Activated gamma-delta T cell (primary cell): ENCODE measurements around the gene PTPRE.

Experiments used
- DNase-seq: peaks from one replicate; lab custom pipeline; 2025; lab: John Stamatoyannopoulos, UW

Gene PTPRE

DNA sequence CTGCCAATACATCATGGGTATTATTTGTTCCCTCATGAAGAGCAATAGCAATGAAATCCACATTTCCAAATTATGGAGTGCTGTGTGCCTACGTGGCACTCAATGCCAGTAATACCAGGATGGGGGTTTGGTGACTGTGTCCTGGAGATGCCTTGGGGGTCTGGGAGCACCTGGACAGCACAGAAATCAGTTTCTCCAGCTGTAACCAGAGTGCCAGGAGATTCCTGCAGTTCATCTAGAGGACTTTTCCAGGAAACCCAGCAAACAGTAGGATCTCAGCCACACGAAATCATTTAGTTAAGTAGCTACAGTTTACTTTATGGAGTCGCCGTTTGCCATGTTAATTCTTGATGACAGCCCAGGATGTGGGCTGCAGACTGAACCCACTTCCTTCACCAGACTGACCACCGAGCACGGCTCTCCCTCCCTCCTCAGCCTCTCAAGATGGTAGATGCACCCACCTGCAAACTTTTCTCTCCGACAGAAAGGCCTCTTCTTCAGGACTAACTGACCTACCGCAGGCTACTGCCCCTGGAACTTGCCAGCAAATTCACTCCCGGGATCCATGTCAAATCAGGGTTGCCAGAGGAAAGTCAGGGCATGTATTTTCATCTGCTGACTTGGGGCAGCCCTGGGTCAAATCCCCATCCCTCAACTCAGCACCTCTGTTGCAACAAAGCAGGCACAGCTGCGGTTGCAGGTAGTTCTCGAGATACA lies 189.0 kb downstream of the PTPRE start:
- DNase-seq: no peak

DNA sequence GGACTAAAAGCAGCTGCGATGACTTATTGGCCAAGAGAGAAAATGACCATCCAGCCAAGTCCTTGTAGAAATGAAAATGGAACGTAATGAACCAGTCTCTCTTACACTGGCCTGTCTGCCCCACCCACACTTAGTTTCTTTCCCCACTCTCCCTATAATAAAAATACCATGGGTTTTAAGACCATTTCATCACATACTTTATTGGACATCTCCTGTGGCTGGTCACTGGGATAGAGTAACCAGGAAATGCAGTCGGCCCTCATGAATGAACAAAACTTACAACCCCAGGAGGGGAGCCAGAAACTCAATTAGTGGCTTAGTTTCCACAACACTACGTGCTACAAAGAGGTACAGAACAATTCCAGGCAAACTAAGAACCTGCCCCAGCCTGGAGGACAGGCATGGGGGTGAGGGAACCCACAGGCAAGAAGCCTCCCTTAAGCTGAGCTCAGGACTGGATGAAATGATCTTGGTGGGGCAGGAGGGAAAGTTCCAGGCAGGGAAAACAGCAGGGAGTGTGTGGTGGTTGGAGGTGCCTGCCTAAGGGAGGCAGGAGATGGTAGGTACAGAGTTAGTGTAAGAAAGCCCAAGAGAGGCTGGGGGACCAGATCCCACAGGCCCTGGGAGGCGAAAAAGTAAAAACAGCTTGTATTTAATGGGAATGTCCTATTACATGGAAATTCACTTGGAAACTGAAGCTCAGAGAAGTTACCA lies 189.7 kb downstream of the PTPRE start:
- DNase-seq: no peak

DNA sequence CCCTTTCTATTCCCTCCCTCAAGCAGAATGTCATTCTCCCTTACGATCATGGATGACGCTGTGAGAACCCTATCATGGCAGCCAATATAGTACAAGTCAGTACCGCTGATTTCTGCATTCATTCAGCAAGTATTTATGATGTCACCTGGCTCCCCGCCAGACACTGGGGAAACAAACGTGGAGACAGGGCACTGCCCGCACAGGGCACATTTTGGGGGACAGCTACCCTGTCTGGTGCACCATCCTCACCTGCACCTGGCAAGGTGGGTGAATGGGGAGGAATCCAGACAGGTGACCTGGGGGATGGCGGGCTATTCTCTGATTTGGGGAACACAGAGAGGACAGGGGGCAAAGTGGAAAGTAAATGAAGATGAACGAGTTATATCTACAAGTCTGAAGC lies 190.9 kb downstream of the PTPRE start:
- DNase-seq: no peak

DNA sequence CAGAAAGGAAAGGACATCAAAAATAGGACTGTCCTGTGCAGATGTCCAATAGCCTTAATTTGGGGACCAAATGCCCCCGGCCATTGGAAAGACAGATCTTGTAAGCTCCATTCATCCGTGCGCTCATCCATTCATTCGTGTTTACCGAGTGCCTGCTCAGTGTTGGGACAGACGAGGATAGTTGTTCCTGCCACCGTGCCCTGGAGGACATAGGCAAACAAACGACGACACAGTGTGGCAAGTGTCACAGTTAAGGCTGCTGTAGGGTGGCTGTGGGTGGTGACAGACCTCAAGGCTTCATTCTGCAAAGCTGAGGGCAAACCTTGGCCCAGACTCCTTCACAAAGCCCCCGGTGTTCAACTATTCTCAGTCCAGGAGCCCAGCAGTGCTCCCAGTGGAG lies 191.7 kb downstream of the PTPRE start:
- no peak for DNase-seq

DNA sequence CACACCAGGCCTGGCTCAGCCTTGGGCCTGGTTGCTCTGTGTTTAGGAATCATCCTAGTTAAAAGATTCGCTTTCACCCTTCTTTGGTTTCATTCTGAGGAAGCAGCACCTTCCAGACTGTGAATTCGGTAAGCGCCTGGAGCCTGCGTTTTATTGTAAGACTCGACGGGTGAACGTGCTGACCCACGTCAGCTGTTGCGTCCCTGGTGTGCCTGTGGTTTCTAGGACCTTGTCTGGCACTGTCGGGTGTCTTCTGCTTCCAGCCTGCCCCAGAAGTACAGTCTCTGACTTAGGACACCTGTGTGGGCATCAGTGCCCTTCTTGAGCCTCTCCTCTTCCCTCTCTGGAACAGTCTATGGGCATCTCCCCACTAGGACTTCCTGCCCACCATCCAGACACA lies 193.0 kb downstream of the PTPRE start:
- DNase-seq: no peak

DNA sequence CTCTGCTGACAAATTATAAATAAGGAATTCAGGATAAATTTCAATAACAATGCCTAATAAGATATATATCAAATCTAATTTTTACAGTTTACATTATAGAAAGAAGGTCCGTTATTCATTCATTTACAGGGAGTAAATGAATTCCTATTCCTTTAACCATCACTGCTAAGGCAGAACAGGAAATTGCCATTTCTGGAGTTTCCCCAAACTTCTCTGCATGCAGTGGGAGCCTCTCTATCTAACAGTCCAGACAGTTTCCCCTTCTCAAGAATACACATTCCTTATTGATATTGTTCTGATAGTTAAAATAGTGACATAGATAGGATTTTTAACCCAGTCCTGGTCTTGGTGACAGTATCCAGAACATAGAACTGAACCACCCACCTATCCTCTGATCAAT lies 195.0 kb downstream of the PTPRE start:
- DNase-seq: no peak

DNA sequence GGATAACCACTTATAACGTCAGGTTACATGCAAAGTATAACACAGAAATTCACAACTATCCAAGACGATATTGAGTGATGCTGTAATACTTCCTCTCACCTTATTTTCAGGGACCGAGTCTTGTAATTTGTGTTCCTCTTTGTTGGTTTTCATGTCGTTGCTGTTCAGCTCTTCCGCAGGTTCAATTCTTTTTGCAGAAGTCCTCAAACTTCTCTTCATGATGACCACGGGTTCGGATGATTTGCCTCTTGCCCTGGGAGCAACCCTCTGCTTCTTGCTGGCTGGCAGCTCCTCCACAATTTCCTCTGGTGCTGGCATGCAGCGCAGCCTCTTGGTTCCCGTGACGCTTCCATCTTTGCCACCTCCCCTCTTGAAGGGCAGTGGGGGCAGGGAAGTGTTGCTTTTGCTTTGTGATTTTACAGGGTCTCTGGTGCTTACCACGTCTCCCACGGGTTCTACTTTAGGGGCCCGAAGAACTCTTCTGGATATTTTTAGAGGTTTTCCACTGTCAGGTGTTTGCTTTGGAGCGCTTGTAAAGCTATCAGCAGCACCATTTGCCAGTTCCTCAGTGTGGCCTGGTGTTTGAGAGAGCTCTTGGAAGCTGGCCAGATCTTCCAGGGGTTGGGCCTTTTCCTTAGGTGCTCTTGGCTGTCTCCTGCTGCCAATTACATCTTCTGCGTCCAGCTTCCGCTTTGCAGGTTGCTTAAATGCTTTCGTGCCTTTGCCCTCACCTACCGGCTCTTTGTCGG lies 195.8 kb downstream of the PTPRE start:
- no peak for DNase-seq

DNA sequence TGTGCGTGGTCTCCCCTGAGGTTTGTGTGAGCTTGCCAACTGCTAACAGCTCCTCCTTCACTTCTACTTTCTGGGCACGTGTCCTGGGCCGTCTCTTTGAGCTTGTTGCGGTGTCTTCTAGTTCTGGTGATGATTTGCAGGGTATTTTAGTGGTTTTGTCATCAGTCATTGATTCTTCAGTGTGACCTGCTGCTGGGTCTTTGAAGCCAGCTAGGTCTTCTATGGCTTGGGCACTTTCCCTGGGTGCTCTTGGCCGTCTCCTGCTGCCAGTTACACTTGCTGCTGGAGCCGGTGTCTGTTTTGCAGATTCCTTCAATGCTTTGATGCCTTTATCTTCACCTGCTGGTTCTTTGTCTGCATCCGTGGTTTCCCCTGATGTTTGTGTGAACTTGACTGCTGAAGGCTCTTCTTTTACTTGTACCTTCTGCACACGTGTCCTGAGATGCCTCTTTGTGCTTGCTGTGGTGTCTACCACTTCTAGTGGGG lies 196.4 kb downstream of the PTPRE start:
- DNase-seq: no peak

DNA sequence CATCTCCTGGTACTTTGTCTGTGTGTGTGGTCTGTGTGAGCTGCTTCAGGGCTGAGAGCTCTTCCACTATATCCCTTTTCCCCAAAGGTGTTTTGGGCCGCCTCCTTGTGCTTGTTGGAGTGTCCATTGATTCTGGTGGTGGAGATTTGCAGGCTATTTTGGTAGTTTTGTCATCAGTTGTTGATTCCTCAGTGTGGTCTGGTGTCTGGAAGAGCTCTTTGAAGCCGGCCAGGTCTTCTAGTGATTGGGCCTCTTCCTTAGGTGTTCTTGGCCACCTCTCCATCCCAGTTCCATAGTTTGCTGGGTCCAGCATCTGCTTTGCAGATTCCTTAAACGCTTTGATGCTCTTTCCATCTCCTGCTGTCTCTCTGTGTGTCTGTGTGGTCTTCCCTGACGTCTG lies 198.5 kb downstream of the PTPRE start:
- no peak for DNase-seq

DNA sequence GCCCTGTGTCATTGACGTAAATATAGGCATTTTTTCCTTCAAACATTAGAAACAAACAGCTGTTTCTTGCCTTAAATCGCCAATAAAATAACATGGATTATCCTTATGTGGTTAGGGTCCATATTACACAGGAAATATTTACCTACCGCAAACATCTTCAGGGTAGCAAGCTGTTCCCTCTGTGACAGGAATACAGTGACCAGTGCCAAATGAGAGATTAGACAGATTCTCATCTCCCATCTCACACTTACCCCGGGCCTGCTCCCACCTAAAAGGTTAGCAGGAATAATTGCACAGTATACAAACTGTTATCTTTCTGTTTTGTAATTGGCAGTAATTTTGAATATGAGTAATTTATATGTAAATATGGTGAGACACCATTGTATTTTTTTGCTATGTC lies 202.8 kb downstream of the PTPRE start:
- no peak for DNase-seq

DNA sequence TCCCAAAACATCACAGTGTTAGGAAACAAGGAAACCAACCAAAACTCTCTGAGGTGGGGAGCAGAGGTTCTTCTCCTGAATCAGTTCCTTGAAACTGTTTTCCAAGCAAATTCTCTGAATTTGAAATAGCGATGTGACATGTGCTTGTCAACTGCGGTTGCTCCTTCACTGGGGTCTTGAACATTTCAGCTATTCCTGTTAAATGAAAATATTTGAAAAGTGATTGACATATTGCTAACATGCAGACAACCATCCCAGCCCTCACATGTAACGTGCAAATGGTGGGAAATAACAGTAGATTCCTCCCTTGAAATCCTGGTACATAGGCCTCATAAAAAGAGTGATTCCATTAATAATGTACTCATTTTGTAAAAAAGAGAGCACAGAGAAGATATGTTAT lies 203.4 kb downstream of the PTPRE start:
- DNase-seq: no peak

DNA sequence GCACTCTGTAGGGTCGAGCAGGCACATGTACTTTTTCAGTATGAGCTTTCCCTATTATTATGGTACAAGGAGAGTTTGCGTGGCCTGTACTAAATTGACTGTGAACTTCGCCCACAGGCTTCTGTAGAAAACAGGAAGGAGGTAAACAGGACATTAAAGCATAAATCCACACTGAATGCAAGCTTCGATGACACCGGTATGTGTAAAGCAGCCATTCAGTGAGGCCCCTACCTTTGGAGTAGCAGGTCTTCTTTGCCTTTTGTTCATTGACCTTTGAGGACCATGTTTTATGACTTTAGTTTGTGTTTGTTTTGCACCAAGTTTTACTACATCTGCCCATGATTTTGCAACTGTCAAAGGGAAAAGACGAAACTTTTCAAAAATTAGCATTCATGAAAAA lies 204.8 kb downstream of the PTPRE start:
- DNase-seq: no peak

DNA sequence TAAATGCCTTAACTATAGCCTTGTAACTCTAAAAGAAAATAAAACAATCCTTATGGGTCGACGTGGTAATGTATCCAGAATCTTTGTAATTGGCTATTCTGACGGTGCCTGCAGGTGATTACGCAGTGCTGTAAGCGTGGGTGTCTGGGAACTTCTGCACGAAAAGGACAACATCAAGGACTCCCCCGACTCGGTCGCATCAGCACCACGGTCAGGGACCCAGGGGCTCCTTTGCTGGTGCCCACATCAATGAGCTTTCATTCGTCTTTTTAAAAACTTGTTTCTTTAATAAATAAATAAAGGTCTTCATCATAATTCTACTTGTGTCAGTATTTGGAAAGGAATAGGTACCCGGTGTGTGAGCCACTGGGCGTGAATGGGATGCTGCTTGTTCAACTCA lies 206.1 kb downstream of the PTPRE start:
- DNase-seq: no peak

DNA sequence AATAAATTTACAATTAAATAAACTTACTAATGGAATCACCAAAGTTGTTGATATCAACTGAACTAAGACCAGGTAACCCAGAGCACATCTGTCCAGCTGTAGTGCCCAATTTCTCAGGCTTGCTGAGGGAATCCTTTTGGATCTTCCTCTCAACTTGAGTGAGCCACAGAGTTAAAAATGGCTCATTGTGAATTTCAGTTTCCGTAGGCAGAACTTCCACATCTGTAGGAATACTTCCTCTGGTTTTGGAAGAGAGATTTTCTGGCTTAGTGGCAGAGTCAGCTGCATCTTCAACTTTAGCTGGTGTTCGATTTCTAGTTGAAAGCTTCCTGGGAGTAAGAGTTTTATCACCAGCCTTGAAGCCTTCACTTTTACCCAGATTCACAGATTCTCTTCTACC lies 208.0 kb downstream of the PTPRE start:
- DNase-seq: no peak

DNA sequence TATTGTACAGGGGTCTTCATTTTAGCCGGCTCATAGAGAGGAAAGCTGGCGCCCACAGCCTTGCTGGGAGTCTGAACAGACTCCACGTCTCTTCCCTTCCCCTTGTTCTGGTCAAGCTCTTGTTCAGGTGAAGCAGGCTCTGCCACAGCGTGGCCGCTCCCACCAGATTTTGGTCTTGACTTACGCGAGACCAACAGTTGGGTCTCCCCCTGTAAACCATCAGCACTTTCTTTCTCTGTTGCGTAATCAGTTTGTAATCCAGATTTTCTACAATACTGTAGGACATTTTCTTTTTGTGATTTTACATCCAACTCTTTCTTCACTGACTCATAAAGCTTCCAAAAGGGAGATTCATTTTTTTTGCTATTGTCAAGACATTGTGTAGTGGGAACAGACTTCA lies 208.5 kb downstream of the PTPRE start:
- no peak for DNase-seq

DNA sequence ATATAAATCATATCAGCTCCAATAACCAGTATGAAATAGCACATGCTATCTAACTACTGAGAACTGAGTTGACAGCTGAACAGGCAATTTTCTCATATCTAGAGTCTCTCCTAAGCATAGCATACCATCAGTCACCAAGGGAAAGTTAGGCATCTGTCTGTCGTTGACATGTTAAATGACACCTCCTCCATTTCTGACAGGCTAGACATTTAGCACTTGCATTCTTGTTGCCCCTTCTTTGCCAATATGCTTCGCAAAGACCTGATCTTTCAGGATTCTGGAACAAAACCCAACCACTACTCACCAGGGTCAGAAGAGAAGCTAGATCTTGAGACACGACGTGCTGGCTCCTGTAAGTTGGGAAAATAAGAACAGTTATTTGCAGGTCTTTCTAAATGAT lies 209.3 kb downstream of the PTPRE start:
- DNase-seq: no peak

DNA sequence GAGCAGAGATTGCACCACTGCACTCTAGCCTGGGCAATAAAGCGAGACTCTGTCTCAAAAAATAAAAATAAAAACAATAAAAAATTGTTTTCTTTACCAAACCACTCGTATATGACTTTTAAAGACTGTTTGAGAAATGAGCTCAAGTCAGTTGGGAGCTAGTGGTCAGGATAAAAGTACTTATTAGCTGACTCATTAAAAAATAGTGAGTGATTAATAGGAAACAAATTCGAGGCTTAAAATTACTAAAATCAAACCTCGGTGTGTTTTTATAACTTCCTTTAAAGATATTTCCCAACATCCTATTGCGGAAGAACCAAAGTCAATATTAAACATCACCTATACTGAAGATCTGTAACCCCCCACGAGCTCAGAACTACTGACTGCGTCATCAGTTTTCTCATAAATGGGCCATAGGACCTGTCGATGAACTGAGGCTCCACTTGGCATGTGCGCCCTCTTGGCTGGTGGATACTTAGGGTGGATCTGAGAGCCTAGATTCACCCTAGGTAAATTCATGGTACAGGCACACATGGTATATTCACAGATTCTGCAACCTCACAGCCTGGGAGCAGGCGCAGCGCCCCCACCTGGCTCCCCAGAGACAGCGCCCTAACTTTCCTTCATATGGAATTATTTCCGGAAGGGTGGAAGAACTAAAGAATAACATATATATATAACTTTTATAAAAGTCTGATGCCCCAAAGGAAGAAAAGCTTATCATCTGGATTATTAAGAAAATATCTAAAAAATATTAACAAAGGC lies 210.1 kb downstream of the PTPRE start:
- no peak for DNase-seq

DNA sequence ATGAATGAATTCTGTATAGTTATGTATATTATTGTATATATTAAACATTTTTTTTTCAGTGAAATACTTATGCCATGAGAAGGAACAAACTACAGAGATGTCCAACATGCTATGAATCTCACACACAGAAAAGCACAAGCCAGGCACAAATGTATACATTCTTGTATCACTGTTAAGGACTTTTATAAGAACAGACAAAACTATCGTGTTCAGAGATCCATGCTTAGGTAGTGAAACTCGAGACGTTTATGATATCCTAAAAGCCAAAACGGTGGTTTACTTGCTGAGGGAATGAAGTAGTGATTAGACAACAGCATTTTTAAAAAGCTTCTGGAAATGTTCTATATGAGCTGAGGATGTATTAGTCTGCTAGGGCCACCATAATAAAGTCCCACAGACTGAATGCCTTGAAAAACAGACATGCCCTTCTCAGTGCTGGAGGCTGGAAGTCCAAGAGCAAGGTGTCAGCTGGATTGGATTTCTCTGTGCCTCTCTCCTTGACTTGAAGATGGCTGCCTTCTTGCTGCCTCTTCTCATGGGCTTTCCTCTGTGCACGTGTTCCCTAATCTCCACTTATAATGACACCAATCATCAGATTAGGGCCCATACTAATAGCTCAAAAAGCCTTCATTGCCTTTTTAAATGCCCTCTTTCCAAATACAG lies 215.0 kb downstream of the PTPRE start:
- no peak for DNase-seq

DNA sequence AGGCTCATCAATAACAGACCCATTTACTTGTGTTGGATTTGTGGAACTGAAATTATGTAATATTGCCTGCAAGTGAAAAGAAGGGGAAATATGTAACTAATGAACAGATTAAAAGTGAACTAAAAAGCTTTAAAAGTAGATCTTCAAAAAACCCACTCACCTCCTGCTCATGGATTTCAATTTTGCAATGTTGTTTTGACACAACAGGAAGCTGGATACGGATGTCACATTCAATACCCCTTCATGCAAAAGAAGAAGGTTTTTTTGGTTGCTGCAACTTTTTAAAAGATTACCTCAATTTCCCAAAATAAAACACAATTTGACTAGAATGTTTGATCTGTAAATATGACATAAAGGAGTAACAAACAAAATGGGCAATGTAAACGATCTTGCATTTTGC lies 216.0 kb downstream of the PTPRE start:
- DNase-seq: no peak

DNA sequence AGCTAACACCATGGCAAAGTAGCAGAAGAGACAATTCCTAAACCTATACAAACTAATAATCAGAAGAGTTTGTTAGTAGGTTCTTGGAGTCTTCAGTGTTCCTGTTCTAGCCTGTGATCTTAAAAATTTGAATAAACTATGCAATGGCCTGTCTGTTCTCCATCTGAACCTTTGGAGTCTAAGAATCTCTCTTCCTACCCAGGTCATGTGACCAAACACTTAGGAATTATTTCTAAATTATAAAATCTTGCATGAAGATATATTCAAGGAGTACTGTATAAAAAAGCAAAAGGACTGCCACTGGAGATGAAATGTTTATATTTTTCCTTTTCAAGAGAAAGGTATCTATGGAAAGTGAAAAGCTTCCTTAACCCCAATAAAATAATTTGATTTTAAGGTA lies 216.9 kb downstream of the PTPRE start:
- no peak for DNase-seq

DNA sequence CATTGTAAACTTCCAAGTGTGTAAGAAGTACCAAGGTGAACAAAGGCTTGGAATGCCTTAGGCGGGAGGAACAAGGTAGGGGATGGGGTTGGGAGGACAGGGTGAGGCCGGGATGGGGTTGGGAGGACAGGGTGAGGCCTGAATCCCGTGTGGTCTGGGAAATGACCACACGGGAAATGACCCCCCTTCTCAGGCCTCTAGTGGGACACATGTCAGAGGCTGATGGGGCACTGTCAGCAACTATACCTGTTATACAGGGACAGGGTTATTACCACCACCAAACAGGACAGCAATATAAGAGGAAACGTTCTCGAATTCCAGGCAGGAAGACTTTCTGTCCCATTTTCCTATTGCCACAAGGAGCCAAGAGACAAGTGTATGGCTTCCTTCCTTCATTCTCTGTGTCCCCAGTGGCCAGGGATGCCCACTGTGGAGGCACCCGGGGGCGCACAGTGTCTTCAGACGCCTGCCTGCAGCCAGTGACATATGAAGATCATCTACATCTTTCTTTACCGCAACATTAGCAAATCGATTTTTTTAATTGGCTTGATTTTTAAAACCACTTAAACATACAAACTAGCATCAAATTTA lies 218.0 kb downstream of the PTPRE start:
- no peak for DNase-seq
